ENCODE data around the gene TMEM196.

DNA sequence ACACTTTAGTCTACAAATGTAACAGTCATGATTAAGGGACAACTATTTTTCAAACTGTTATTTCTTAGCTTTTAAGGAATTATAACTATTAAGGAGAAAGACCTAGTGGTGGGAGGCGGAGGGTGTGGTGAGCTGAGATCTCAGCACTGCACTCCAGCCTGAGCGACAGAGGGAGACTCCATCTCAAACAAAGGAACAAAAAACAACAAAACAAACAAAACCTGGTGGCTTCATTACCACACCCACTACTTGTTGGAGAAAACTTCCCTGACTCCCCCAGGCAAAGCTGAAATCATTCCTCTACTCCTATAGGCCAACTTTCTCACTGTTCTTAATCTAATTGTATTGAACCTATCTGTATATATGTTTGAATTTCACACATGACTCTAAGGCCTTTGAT is 67.8 kb downstream of the TMEM196 start:
- no peak for TF ChIP-seq CTCF (IDR thresholded peaks at IDR 0.05; ENCODE audit: insufficient read depth, low read length)
- no peak for TF ChIP-seq POLR2AphosphoS5 (IDR thresholded peaks at IDR 0.05; ENCODE audit: low read depth)
- TF ChIP-seq, protein P1, sequence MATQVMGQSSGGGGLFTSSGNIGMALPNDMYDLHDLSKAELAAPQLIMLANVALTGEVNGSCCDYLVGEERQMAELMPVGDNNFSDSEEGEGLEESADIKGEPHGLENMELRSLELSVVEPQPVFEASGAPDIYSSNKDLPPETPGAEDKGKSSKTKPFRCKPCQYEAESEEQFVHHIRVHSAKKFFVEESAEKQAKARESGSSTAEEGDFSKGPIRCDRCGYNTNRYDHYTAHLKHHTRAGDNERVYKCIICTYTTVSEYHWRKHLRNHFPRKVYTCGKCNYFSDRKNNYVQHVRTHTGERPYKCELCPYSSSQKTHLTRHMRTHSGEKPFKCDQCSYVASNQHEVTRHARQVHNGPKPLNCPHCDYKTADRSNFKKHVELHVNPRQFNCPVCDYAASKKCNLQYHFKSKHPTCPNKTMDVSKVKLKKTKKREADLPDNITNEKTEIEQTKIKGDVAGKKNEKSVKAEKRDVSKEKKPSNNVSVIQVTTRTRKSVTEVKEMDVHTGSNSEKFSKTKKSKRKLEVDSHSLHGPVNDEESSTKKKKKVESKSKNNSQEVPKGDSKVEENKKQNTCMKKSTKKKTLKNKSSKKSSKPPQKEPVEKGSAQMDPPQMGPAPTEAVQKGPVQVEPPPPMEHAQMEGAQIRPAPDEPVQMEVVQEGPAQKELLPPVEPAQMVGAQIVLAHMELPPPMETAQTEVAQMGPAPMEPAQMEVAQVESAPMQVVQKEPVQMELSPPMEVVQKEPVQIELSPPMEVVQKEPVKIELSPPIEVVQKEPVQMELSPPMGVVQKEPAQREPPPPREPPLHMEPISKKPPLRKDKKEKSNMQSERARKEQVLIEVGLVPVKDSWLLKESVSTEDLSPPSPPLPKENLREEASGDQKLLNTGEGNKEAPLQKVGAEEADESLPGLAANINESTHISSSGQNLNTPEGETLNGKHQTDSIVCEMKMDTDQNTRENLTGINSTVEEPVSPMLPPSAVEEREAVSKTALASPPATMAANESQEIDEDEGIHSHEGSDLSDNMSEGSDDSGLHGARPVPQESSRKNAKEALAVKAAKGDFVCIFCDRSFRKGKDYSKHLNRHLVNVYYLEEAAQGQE (IDR thresholded peaks at IDR 0.05; ENCODE audit: insufficient replicate concordance, low read depth): no peak
